Measurements from ENCODE around the gene PCAT7. TPM values are rescaled to one million over a fixed set of nuclear protein-coding genes. Genes with fewer than 3 reads are reported as not detected.
"Not testable (repeated sequence)": the region's sequence is repeated elsewhere in the genome, so short reads cannot be mapped to it uniquely, and the experiment has no call there.

The PCAT7 gene
- total and polyA plus RNA-seq, 10 of the 15 experiments (the other 5 are each of a cell fraction or from before 2014, with no cell fraction given): 0.04 TPM; not detected in 9

DNA sequence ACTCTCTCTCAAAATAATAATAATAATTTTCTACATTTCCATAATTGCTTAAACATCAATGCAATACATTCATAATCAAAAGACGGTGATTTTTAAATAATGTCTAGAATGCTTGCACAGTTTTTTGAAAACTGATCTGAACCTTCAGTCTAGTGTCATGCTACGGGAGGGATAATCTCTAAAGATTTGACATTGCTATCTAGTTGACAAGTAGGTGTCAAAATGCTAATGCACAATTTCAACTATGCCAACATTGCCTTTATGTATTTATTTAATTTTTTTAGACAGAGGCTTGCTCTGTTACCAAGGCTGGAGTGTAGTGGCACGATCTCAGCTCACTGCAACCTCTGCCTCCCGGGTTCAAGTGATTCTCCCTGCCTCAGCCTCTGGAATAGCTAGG, 16.0 kb upstream of the PCAT7 start (continued):
- TF ChIP-seq, protein P1, sequence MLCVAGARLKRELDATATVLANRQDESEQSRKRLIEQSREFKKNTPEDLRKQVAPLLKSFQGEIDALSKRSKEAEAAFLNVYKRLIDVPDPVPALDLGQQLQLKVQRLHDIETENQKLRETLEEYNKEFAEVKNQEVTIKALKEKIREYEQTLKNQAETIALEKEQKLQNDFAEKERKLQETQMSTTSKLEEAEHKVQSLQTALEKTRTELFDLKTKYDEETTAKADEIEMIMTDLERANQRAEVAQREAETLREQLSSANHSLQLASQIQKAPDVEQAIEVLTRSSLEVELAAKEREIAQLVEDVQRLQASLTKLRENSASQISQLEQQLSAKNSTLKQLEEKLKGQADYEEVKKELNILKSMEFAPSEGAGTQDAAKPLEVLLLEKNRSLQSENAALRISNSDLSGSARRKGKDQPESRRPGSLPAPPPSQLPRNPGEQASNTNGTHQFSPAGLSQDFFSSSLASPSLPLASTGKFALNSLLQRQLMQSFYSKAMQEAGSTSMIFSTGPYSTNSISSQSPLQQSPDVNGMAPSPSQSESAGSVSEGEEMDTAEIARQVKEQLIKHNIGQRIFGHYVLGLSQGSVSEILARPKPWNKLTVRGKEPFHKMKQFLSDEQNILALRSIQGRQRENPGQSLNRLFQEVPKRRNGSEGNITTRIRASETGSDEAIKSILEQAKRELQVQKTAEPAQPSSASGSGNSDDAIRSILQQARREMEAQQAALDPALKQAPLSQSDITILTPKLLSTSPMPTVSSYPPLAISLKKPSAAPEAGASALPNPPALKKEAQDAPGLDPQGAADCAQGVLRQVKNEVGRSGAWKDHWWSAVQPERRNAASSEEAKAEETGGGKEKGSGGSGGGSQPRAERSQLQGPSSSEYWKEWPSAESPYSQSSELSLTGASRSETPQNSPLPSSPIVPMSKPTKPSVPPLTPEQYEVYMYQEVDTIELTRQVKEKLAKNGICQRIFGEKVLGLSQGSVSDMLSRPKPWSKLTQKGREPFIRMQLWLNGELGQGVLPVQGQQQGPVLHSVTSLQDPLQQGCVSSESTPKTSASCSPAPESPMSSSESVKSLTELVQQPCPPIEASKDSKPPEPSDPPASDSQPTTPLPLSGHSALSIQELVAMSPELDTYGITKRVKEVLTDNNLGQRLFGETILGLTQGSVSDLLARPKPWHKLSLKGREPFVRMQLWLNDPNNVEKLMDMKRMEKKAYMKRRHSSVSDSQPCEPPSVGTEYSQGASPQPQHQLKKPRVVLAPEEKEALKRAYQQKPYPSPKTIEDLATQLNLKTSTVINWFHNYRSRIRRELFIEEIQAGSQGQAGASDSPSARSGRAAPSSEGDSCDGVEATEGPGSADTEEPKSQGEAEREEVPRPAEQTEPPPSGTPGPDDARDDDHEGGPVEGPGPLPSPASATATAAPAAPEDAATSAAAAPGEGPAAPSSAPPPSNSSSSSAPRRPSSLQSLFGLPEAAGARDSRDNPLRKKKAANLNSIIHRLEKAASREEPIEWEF (IDR thresholded peaks at IDR 0.05; ENCODE audit: insufficient replicate concordance, low read depth, low read length): no peak
- TF ChIP-seq YY1 (IDR thresholded peaks at IDR 0.05; ENCODE audit: low read depth, low read length) (no peak), USF2 (IDR thresholded peaks at IDR 0.05; ENCODE audit: borderline replicate concordance, low read depth, low read length) (no peak), DPF2 (IDR thresholded peaks at IDR 0.05) (no peak), NRF1 (conservative IDR thresholded peaks at IDR 0.05; ENCODE audit: low read depth, low read length) (no peak), ATF7 (IDR thresholded peaks at IDR 0.05; ENCODE audit: low read depth) (no peak), ZNF274 (IDR thresholded peaks at IDR 0.05; ENCODE audit: insufficient read depth, insufficient read length) (no peak), SUZ12 (IDR thresholded peaks at IDR 0.05; ENCODE audit: unreplicated experiment) (no peak), IKZF1 (conservative IDR thresholded peaks at IDR 0.05) (no peak)

DNA sequence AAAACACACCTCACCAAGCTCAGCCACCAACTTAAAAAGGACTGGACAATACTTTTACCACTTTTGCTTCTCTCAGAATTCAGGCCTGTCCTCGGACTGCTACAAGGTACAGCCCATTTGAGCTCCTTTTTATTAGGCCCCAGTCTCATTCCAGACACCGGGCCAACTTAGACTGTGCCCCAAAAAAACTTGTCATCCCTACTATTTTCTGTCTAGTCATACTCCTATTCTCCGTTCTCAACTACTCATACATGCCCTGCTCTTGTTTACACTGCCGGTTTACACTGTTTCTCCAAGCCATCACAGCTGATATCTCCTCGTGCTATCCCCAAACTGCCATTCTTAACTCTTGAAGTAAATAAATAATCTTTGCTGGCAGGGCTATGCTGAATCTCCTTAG, 10.5 kb upstream of the PCAT7 start:
- H3K27ac ChIP-seq (ENCODE audit: control insufficient read depth, insufficient read depth); H3K9me3 ChIP-seq (replicated peaks; ENCODE audit: control insufficient read depth, insufficient read depth, low read length); intact Hi-C loops (cut with micrococcal nuclease; ENCODE audit: unreplicated experiment); H2AFZ ChIP-seq (ENCODE audit: control insufficient read depth, low read depth, low read length); H3K4me1 ChIP-seq (ENCODE audit: control insufficient read depth, insufficient read depth, low read length); H3K27me3 ChIP-seq (replicated peaks in 1 of 2; ENCODE audit: control insufficient read depth in 2 of 2, insufficient read depth in 2 of 2, low read length in 1 of 2); in situ Hi-C loops (cut with MboI); H4K20me1 ChIP-seq (ENCODE audit: control insufficient read depth, insufficient read depth); RAD21 ChIA-PET (ENCODE audit: unreplicated experiment); CTCF ChIA-PET; H3K9ac ChIP-seq (ENCODE audit: control insufficient read depth, insufficient read depth, low read length); BruUV-seq (replicated peaks); H3K36me3 ChIP-seq (ENCODE audit: control insufficient read depth in 2 of 2, insufficient read depth in 2 of 2, low read length in 1 of 2); FAIRE-seq; H3K4me2 ChIP-seq (ENCODE audit: control insufficient read depth, insufficient read depth); H3K4me3 ChIP-seq; DNase-seq (ENCODE audit: low read depth, low spot score); POLR2A ChIA-PET; H3K79me2 ChIP-seq (ENCODE audit: control insufficient read depth, insufficient read depth, low read length); ATAC-seq; SMC1A ChIA-PET (ENCODE audit: uncharacterized antibody, unreplicated experiment): not testable (repeated sequence)
- 41% methylated on average over 4 of the region's 5 CpGs for WGBS (ENCODE audit: insufficient coverage, insufficient replicate concordance, low lambda C conversion rate, missing lambda C conversion rate)

Data from GM12878 (cell line).